HepG2 (cell line): ENCODE measurements around the gene TNNT1. TPM values are rescaled to one million over a fixed set of nuclear protein-coding genes. Genes with fewer than 3 reads are reported as not detected.

Experiments
- AGO1 ChIP-seq: fragments of 200-400 bp; formaldehyde crosslinking; IDR thresholded peaks from 2 replicates; pipeline ENCODE4 v1.6.1; 2017; ENCODE audit warnings: mild to moderate bottlenecking, low read depth, low read length, moderate library complexity; ENCODE audit not compliant: poor library complexity, severe bottlenecking
- ARNT2 ChIP-seq: sonication (generic); formaldehyde crosslinking; IDR thresholded peaks from 2 replicates; pipeline ENCODE4 v1.8.0; 2022; ENCODE audit warnings: mild to moderate bottlenecking, low read depth, missing genetic modification reagents, moderate library complexity
- ARNTL ChIP-seq: sonication (generic); formaldehyde crosslinking; IDR thresholded peaks from 2 replicates; pipeline ENCODE4 v1.4.0; 2020; ENCODE audit warnings: mild to moderate bottlenecking, missing genetic modification reagents
- LBX2 ChIP-seq: sonication (generic); formaldehyde crosslinking; IDR thresholded peaks from 2 replicates; pipeline ENCODE4 v1.5.0; 2020; ENCODE audit warnings: missing genetic modification reagents, mild to moderate bottlenecking, borderline replicate concordance
- NBN ChIP-seq: fragments of 450-650 bp; conservative IDR thresholded peaks from 2 replicates; pipeline ENCODE4 v1.6.1; 2017
- NCOA1 ChIP-seq: sonication (generic); formaldehyde crosslinking; IDR thresholded peaks from 2 replicates; pipeline ENCODE4 v1.9.0; 2021; ENCODE audit warnings: missing genetic modification reagents
- POGK ChIP-seq: sonication (generic); formaldehyde crosslinking; conservative IDR thresholded peaks from 2 replicates; pipeline ENCODE4 v1.8.0; 2022; ENCODE audit warnings: mild to moderate bottlenecking, moderate library complexity, missing genetic modification reagents
- PRPF4 ChIP-seq: fragments of 200-400 bp; formaldehyde crosslinking; IDR thresholded peaks from 2 replicates; pipeline ENCODE4 v1.6.1; 2016; ENCODE audit warnings: low read length, low read depth; ENCODE audit not compliant: poor library complexity, severe bottlenecking
- SP4 ChIP-seq: sonication (generic); formaldehyde crosslinking; IDR thresholded peaks from 2 replicates; pipeline ENCODE4 v1.8.1; 2023; ENCODE audit warnings: mild to moderate bottlenecking, missing genetic modification reagents
- TBX2 ChIP-seq: sonication (generic); formaldehyde crosslinking; IDR thresholded peaks from 2 replicates; pipeline ENCODE4 v1.5.0; 2020; ENCODE audit warnings: missing genetic modification reagents, mild to moderate bottlenecking, borderline replicate concordance
- ZC3H13 ChIP-seq: sonication (generic); formaldehyde crosslinking; IDR thresholded peaks from 2 replicates; pipeline ENCODE4 v1.8.1; 2023; ENCODE audit warnings: mild to moderate bottlenecking, missing genetic modification reagents, moderate library complexity
- ZNF30 ChIP-seq: sonication (generic); formaldehyde crosslinking; IDR thresholded peaks from 2 replicates; pipeline ENCODE4 v1.5.0; 2020; ENCODE audit warnings: mild to moderate bottlenecking, missing genetic modification reagents
- ZNF607 ChIP-seq: sonication (generic); formaldehyde crosslinking; IDR thresholded peaks from 2 replicates; pipeline ENCODE4 v1.5.1; 2020; ENCODE audit warnings: missing genetic modification reagents, mild to moderate bottlenecking, borderline replicate concordance
- ZNF629 ChIP-seq: sonication (generic); formaldehyde crosslinking; conservative IDR thresholded peaks from 2 replicates; pipeline ENCODE4 v1.5.0; 2020; ENCODE audit warnings: missing genetic modification reagents
- ZNF746 ChIP-seq: sonication (generic); formaldehyde crosslinking; IDR thresholded peaks from 2 replicates; pipeline ENCODE4 v1.8.0; 2022; ENCODE audit warnings: mild to moderate bottlenecking, missing genetic modification reagents
- ZNF747 ChIP-seq: sonication (generic); formaldehyde crosslinking; IDR thresholded peaks from 2 replicates; pipeline ENCODE4 v1.8.1; 2023; ENCODE audit warnings: missing genetic modification reagents, mild to moderate bottlenecking, borderline replicate concordance
- ZNF784 ChIP-seq: sonication (generic); formaldehyde crosslinking; IDR thresholded peaks from 2 replicates; pipeline ENCODE4 v1.5.1; 2020; ENCODE audit warnings: missing genetic modification reagents, mild to moderate bottlenecking, borderline replicate concordance
- polyA plus RNA-seq, 8 experiments: library from polyadenylated mRNA; depleted of rRNA in 3 of 8; stranded (reverse) in 7 of 8; unstranded in 1 of 8; fragments of >200 nt; fragmentation: Illumina TruSeq in 4 of 8; extraction: Trizol in 4 of 8; gene quantifications; 2 replicates each; pipeline versions ENCODE4 v1.2.1 to v1.2.3, GENCODE V29; 2011 to 2016; ENCODE audit warnings: low read depth in 4 of 8, missing spikeins in 1 of 8, mixed read lengths in 1 of 8; ENCODE audit not compliant: insufficient read depth in 1 of 8
- total RNA-seq, 5 experiments: library from RNA; depleted of rRNA; stranded (reverse); fragments of >200 nt; fragmentation: Illumina TruSeq; extraction: Trizol; gene quantifications; 2 replicates each; pipeline ENCODE4 v1.2.3, GENCODE V29; 2016; ENCODE audit warnings: low read depth in 1 of 5
- TF ChIP-seq, protein P1 (sequence below): sonication (generic); formaldehyde crosslinking; IDR thresholded peaks from 2 replicates; pipeline ENCODE4 v1.4.0; 2020; ENCODE audit warnings: missing genetic modification reagents

The TNNT1 gene
- total and polyA plus RNA-seq, 2 of the 13 experiments (the other 11 are each of a cell fraction or from before 2014, with no cell fraction given): 1.3 to 2.4 TPM

- TF ChIP-seq ZNF784 (CRISPR knock-in tag) (peak; percentile 56; the same call in 1 of the 2 replicates), NCOA1 (CRISPR knock-in tag) (0 out of 2 replicates have a peak, but pooled peaks have one; percentile 70), ZNF607 (CRISPR knock-in tag) (no peak), TBX2 (CRISPR knock-in tag) (peak; percentile 22; the same call in 1 of the 2 replicates), ZNF30 (no peak), ARNTL (peak; percentile 21; the same call in 1 of the 2 replicates), LBX2 (no peak), SP4 (CRISPR knock-in tag) (no peak), ZNF747 (CRISPR knock-in tag) (no peak), ZNF629 (no peak), AGO1 (peak; percentile 77), NBN (no peak), ZC3H13 (CRISPR knock-in tag) (peak; percentile 66; the same call in 1 of the 2 replicates), PRPF4 (no peak), ARNT2 (peak; percentile 54; the same call in 1 of the 2 replicates), ZNF746 (CRISPR knock-in tag) (no peak), POGK (CRISPR knock-in tag) (no peak)
- TF ChIP-seq, protein P1, sequence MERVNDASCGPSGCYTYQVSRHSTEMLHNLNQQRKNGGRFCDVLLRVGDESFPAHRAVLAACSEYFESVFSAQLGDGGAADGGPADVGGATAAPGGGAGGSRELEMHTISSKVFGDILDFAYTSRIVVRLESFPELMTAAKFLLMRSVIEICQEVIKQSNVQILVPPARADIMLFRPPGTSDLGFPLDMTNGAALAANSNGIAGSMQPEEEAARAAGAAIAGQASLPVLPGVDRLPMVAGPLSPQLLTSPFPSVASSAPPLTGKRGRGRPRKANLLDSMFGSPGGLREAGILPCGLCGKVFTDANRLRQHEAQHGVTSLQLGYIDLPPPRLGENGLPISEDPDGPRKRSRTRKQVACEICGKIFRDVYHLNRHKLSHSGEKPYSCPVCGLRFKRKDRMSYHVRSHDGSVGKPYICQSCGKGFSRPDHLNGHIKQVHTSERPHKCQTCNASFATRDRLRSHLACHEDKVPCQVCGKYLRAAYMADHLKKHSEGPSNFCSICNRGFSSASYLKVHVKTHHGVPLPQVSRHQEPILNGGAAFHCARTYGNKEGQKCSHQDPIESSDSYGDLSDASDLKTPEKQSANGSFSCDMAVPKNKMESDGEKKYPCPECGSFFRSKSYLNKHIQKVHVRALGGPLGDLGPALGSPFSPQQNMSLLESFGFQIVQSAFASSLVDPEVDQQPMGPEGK: peak; percentile 34; the same call in 1 of the 2 replicates
Measured at GRCh38 chr19:55179606-55180484, 30.8 kb upstream of the TNNT1 start, which contains the start of gene SYT5 (continued).
